ENCODE measurements around the gene STPG1.
"Not testable (repeated sequence)": the region's sequence is repeated elsewhere in the genome, so short reads cannot be mapped to it uniquely, and the experiment has no call there.

The STPG1 gene

GRCh38 chr1:24413350-24414163 lies at the start of gene STPG1:
Gene STPG1, minus strand, starts transcription at chr1:24413782. Its CDS starts 12,394 bp downstream, at chr1:24401388.
- peak; percentile 80 for DNase-seq

- not testable (repeated sequence) for DNase-seq
Observed at GRCh38 chr1:24462128-24462527, 48.5 kb upstream of the STPG1 start.

GRCh38 chr1:24459551-24460266 lies 46.1 kb upstream of the STPG1 start:
- no peak for DNase-seq

GRCh38 chr1:24457866-24458265 lies 44.3 kb upstream of the STPG1 start:
- no peak for DNase-seq

- DNase-seq: no peak
Observed at GRCh38 chr1:24455272-24455671, 41.7 kb upstream of the STPG1 start.

- no peak for DNase-seq
Observed at GRCh38 chr1:24454673-24455072, 41.1 kb upstream of the STPG1 start.

- no peak for DNase-seq
Observed at GRCh38 chr1:24452922-24453485, 39.4 kb upstream of the STPG1 start.

- no peak for DNase-seq
Observed at GRCh38 chr1:24451746-24452145, 38.2 kb upstream of the STPG1 start.

- no peak for DNase-seq
Observed at GRCh38 chr1:24450857-24451397, 37.3 kb upstream of the STPG1 start.

- no peak for DNase-seq
Observed at GRCh38 chr1:24450316-24450715, 36.7 kb upstream of the STPG1 start.

- DNase-seq: not testable (repeated sequence)
Observed at GRCh38 chr1:24446446-24446845, 32.9 kb upstream of the STPG1 start.

- no peak for DNase-seq
Observed at GRCh38 chr1:24443241-24443656, 29.7 kb upstream of the STPG1 start.

- DNase-seq: no peak
Observed at GRCh38 chr1:24442764-24443163, 29.2 kb upstream of the STPG1 start.

- DNase-seq: no peak
Observed at GRCh38 chr1:24441996-24442668, 28.6 kb upstream of the STPG1 start.

- no peak for DNase-seq
Observed at GRCh38 chr1:24441480-24441879, 27.9 kb upstream of the STPG1 start.

- no peak for DNase-seq
Observed at GRCh38 chr1:24440436-24440835, 26.9 kb upstream of the STPG1 start.

GRCh38 chr1:24438423-24438901 lies 24.9 kb upstream of the STPG1 start:
- DNase-seq: no peak

- DNase-seq: no peak
Observed at GRCh38 chr1:24437631-24438396, 24.2 kb upstream of the STPG1 start.

- no peak for DNase-seq
Observed at GRCh38 chr1:24435782-24436365, 22.3 kb upstream of the STPG1 start.

GRCh38 chr1:24427545-24427862 lies 13.9 kb upstream of the STPG1 start:
- DNase-seq: no peak

GRCh38 chr1:24426744-24427544 lies 13.4 kb upstream of the STPG1 start:
- DNase-seq: no peak
